ENCODE measurements around the gene TDRD9.
"Not testable (repeated sequence)": the region's sequence is repeated elsewhere in the genome, so short reads cannot be mapped to it uniquely, and the experiment has no call there.

TDRD9 gene

GRCh38 chr14:103891667-103892215 is 36.5 kb upstream of the TDRD9 start:
- no peak for DNase-seq

DNA sequence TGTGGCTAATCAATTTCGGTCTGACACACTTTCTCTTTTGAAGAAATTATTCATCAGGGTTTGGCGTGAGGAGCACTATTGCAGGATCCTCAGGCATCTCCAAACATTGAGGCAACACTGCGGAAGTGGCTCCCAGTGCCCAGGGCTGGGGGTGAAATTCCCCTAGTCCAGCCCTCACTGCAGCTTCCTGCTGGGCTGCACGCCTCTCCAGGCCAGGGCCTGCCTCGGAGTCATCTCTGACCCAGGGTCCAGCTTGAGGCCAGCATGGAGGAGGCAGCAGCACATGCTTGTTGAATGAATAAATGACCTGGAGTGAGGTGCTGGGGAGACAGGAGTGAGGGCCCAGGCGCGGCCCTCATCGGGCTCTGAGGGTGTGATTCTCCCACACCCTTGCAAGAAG is 36.0 kb upstream of the TDRD9 start:
- DNase-seq, result no peak

DNA sequence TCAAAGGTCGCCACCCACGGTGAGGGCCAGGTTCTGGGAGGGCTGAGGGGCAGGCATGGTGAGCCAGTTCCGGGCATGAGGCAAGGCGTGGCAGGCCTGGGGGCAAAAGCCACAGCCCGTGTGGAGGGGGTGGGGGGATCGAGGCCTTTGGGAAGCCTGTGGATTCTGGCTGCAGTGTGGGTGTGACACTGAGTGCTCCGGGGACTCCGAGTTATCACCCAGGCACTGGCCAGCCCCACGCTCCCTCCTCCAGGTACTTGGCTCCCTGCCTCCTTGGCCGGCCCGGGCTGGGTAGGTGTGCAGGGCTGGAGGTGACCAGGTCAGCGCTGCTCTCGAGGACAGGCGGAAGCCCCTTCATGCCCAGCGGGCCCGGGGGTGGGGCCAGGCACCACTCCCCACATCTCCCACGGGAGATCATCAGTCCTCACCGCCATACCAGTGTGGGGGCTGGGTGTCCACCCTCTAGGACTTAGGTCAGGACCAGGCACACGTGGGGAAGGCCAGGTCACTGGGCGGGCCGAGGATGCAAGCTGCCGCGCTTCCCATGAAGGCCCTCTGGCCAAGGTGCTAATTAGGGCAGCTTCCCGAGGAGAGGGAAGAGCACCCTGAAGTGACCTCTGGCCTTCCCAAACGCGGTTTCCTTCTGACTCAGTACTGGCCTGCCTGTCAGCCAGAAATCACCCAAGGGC is 34.1 kb upstream of the TDRD9 start:
- no peak for DNase-seq

DNA sequence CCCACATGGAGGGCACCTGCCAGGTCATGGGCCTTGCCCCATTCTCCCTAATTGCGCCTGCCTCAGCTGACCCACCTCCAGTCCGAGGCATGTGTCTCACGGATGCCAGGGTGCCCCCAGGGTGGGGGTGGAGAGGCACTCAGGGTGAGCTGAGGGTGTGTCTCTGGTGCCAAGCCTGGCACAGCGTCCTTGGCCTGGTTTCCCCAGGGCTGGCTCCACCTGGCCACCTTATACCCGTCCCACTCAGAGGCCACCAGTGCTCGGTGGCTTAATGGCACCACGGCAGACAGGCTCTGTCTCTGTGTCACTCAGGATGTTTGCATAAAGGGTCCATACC is 33.6 kb upstream of the TDRD9 start:
- DNase-seq, result no peak

DNA sequence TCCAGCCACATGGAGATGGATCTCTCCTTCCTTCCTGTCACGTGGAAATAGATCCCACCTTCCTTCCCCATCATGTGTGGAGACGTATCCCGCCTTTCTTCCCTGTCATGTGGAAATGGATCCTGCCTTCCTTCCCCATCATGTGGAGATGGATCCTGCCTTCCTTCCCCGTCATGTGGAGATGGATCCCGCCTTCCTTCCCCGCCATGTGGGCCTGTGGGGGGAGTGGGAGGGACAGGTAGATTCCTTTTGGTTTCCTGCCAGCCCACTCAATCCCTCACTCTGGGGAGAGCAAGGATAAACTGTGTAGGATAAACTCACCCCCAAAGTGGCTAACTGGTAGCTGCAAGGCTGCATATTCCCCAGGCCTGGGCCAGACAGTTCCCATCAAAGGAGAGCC is 31.7 kb upstream of the TDRD9 start:
- DNase-seq, result no peak

GRCh38 chr14:103897075-103897947 is 30.9 kb upstream of the TDRD9 start:
- peak; percentile 48 for DNase-seq

DNA sequence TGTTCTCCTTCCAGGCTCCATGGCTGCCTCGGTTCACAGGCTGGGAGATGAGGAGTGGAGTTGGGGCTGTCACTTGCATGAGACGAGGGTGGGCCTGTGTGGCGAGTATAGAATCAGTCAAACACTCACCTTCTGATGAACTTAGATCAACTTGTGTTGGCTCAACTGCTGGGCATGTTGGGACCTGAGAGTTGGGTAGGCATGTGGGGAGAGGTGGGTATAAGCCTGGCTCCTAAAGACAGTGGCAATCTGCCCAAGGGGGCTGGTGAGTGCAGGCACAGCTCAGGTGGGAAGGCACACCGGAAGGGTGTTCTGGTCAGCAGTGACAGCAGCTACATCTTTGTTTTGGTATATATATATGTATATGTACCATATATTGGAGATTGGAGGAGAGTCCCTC is 30.1 kb upstream of the TDRD9 start:
- no peak for DNase-seq

GRCh38 chr14:103898711-103899110 is 29.5 kb upstream of the TDRD9 start:
- DNase-seq, result no peak

- DNase-seq, result no peak
Observed at GRCh38 chr14:103899316-103899715, 28.9 kb upstream of the TDRD9 start.

DNA sequence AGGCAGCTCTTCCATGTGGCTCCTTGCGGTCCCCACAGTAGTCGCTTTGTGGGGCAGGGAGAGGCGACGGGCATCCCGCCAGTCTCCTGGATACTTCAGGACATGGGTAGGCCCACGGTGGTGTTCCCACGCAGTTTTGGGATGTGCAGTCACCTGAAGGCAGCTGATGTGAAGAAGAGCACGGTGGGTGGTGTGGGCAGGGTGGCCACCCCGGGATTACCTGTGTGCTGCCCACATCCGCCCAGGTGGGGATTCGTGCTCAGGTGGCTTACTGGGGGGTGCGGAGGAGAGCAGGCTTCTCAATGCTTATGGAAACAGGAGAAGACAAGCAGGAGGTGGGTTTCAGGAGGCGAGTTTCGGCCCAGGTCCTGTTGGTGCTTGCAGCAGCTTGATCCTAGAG is 28.4 kb upstream of the TDRD9 start:
- no peak for DNase-seq

DNA sequence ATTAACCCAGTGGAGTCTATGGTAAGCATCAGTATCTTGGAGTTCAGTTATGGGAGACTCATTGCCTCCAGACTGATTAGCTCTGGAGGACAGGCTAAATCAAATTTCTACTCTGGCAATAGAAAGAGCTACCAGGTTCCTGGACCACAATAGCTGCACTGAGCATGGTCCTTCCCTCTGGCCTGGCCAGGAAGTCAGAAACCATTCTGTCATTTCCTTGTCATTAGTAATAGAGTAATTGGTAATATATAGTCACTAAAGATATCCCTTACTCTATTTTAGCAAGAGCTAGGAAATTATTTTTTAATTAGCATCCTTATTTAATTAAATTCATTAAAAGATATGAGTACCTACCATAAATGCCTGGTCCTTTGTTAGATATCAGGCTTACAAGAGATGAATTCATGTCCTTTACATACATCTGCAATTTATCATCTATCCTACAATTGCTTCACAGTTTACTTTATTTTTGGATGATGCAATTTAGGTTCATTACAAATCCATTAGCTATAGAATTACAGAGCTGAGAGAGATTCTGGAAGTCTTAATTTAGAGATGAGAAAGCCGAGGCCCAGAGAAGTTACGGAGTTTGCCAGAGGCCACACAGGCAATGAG is 23.7 kb upstream of the TDRD9 start:
- DNase-seq, result no peak

DNA sequence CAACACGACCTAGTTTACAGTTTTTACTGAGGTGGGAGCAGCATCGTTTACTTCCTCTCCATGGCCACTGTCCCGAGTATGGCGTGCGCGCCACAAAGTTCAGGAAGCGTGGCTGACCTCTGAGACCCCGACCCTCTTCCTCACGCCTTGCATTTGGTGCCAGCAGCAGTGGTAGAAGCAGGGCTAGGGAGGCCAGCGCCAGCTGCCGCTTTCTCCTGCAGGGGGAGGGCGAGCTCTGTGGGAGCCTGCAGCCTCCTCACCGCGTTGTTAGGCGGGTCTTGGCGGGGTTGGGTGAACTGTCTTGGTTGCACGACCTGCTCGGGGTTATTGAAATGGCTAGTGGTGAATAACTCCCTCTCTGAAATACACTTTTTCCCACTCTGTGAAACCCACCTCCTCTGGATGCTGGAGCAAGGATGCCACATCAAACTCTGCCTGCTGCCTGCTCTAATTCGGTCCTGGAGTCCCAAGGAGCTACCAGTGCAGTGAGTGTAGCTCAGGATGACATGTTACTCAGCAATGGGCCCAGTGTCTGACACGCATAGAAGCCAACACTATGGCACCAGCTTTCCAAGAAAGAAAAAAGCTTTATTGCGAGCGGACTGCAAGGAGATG is 22.3 kb upstream of the TDRD9 start:
- DNase-seq, result no peak

- DNase-seq, result no peak
Observed at GRCh38 chr14:103908580-103908979, 19.7 kb upstream of the TDRD9 start.

GRCh38 chr14:103909531-103910261 is 18.6 kb upstream of the TDRD9 start:
- no peak for DNase-seq

GRCh38 chr14:103910262-103910935 is 17.9 kb upstream of the TDRD9 start:
- DNase-seq, result peak; percentile 98

GRCh38 chr14:103910984-103911383 is 17.3 kb upstream of the TDRD9 start:
- DNase-seq, result no peak

DNA sequence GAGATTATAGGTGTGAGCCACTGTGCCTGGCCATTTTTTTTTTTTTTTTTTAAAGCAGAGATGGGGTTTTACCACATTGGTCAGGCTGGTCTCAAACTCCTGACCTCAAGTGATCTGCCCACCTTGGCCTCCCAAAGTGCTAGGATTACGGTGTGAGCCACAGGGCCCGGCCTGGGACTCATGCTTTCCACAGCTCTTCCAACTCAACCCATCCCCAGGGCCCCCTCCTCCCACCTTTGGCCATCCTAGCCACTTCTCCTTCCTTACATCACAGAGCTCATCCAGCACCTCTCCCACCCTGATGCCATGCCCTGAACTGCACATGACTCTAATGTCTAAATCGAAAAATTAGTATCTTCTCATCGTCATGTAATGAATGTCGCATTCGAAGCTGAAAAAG is 12.6 kb upstream of the TDRD9 start:
- DNase-seq, result no peak

DNA sequence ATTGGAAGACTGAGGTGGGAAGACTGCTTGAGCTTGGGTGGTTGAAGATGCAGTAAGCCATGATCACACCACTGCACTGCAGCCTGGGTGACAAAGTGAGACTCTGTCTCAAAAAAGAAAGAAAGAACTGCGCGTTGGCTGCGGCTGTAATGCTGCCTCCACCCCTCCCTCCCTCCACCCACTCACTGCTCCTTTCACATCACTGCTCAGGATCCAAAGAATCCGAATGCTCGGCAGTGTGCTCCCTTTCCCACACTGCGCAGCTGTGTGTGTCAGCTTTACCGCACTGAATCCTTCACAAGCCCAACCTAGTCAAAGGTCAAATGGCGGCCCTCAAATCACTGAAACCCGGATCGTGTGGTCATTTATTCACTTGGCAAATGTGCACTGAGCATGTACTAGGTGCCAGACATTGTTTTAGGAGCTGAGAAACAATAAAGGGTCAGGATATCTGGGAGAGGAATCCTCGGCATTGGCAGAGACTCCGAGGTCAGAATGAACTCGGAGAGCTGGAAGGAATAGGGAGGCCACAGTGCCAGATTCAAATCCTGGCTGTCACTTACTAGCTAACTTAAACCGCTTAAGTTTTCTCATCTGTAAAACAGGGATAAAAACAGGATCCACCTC is 11.5 kb upstream of the TDRD9 start:
- no peak for DNase-seq

- peak; percentile 83 for DNase-seq
Observed at GRCh38 chr14:103920981-103921854, 7.0 kb upstream of the TDRD9 start.

DNA sequence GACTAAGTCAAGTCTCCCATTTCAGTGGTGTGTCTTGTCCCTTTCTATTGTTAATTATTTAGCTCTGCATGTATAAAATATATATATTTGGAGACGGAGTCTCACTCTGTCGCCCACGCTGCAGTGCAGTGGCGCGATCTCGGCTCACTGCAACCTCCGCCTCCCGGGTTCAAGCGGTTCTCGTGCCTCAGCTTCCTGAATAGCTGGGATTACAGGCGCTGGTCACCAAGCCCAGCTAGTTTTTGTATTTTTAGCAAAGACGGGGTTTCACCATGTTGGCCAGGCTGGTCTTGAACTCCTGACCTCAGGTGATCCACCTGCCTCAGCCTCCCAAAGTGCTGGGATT is 6.4 kb upstream of the TDRD9 start:
- DNase-seq, result not testable (repeated sequence)

DNA sequence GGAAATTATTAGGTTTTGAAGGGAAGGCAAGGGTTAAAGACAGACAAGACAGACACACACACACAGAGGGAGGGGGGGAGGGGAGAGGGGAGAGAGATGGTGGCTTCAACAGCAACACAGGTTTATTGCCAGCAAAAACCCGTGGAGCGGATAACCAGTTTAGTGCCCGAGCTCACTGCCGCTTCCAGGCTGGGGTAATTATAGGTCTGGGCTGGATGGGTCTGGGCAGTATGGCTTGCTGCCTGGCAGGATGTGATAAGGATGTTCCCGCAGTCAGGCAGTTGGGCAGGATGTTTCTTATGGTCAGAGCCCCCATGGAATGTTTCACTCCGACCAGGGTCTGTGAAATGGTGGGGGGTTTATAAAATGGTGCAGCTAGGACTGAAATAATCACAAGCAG is 4.4 kb upstream of the TDRD9 start:
- no peak for DNase-seq

All from DMS79 (cell line).